NCI-H2081 treated with DMSO at 0.1 percent for 48 hours (cell line): Measurements from ENCODE around the gene AMT.

Experiments
- DNase-seq: peaks from one replicate; lab custom pipeline; 2025; lab: John Stamatoyannopoulos, UW

AMT gene

DNA sequence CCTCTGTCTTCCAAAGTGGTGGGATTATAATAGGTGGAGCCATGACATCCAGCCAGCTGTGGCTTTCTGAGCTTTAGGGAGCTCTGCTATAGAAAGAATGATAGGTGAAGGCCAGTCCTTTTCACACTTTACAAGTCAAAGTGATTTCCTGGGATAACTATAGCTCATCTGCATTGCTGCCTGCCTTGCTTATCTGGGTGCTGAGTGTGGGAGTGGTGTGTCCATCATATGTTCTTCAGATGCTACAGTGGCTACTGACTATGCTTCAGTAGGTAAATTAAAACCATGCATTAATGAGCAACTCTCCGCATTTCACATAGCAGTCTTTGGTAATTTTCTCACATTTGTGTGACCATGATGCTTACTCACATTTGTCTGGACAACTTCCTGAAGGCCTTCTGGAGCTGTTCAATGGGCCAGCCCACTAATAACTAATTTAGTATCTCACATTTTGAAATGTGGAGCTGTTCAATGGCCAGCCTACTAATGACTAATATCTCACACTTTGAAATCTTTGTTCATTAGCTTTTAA is 33.9 kb downstream of the AMT start:
- no peak for DNase-seq

DNA sequence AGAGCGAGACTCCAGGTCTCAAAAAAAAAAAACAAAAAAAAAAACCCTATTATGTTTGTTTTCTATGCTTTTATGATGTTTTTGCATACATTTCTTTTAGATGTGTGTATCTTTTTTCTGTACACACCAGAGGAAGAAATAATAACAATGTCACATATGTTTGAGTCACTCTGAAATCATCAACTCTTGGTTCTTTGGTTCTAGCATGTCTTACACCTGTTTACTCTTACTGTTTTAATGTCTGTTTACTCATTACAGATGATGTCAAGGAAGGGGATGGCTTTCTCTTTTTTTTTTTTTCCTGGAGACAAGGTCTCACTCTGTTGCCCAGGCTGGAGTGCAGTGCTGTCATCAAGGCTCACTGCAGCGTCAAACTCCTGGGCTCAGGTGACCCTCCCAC is 34.6 kb downstream of the AMT start:
- DNase-seq: no peak

DNA sequence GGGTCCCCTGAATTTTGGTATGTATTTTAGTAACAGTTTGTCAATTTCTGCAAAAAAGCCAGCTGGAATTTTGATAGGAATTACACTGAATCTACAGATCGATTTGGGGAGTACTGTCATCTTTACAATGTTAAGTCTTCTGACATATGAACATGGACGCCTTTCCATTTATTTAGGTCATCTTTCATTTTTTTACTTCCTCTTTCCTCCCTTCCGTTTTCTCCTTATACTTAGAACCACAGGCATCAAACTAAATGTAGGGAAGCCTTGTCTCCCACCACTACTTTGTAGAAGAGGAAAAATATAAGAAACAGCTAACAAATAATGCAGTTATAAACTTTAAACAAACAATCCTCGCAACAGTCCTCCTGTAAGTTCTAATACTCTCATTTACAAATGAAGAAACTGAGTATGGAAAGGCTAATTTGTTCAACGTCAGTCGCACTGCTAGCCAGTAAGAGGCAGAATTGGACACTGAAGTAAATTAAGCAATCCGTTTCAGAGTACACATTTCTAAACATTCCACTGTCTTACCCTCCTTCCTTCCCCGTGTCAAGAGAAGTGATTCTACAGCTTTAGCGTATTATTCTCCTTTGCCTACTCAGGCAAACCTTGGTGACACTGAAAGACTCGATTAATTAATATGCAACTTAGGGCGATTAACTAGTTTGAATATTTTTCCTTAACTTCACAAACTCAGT is 36.1 kb downstream of the AMT start:
- DNase-seq: no peak

DNA sequence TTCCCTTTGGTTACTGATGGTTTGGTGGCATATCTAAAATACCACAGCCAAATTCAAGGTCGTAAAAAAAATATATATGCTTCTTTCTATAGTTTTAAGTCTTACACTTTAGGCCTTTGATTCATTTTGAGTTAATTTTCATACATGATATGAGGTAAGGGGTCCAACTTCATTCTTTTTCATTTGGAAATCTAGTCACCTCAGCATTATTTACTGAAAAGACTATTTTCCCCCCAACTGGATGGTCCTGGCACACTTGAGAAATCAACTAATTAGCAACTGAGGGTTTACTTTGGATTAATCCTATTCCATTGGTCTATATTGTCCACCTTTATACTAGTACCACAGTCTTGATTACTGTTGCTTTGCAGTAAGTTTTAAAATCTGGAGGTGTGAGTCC is 36.7 kb downstream of the AMT start:
- no peak for DNase-seq

DNA sequence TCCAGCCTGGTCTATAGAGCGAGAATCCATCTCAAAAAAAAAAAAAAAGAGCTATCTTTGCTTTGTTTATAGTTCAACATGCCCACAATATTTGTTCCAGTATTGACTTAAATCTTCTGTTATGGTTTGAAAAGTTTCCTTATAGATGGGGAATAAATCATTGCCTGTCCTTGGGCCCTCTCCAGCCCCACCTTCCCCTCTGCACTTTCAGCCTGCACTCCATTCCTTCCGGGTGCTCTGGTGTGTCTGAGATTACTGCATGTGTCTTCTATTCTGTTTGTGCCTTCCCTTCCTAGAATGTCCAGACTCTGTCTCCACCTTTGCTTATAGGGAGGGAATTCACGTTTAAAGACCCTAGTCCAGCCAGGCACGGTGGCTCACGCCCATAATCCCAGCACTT is 38.9 kb downstream of the AMT start:
- no peak for DNase-seq

DNA sequence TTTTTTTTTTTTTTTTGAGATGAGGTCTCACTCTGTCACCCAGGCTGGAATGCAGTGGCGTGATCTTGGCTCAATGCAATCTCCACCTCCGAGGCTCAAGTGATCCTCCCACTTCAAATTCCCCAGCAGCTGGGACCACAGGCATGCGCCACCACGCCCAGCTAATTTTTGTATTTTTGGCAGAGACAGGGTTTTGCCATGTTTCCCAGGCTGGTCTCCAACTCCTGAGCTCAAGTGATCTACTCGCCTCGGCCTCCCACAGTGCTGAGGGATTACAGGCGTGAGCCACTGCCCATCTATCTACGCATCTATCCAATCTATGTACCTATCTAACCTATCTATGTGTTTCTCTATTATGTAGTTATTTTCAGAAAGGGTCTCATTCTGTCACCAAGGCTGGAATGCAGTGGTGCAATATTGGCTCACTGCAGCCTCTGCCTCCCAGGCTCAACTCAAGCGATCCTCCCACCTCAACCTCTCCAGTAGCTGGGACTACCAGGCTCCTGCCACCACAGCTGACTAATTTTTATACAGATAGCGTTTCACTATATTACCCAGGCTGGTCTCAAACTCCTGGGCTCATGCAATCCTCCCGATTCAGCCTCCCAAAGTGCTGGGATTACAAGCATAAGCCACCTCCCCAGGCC is 43.9 kb downstream of the AMT start:
- no peak for DNase-seq

DNA sequence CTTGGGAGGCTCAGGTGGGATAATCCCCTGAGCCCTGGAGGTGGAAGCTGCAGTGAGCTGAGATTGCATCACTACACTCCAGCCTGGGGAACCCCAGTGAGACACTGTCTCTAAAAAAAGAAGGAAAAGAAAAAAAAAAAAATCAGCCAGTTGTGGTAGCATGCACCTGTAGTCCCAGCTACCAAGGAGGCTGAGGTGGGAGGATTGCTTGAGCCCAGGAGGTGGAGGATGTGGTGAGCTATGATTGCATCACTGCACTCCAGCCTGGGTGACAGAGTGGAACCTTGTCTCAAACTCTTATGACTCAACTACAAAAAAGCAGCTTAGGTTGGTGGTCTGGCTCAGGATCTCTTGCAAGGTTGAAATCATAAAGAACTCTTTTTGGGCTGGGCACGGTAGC is 44.8 kb downstream of the AMT start:
- DNase-seq: no peak

DNA sequence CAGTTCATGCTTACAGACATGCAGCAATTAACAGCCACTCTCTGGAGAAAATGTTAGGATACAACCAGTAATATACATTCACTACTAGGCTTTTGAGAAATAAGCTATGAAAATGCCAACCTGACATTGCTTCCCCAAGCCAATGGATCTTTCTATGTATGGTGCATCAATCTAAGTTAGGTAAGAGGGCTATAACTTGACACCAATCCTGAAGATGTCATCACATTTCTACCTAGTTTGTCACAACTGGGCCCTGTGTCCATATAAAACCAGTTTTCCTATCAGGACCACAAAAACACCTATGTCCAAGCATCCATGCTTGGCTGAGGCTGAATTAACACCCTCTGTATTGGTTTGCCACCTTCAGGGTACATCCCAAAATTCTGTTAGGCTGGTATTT is 50.3 kb downstream of the AMT start:
- DNase-seq: no peak

DNA sequence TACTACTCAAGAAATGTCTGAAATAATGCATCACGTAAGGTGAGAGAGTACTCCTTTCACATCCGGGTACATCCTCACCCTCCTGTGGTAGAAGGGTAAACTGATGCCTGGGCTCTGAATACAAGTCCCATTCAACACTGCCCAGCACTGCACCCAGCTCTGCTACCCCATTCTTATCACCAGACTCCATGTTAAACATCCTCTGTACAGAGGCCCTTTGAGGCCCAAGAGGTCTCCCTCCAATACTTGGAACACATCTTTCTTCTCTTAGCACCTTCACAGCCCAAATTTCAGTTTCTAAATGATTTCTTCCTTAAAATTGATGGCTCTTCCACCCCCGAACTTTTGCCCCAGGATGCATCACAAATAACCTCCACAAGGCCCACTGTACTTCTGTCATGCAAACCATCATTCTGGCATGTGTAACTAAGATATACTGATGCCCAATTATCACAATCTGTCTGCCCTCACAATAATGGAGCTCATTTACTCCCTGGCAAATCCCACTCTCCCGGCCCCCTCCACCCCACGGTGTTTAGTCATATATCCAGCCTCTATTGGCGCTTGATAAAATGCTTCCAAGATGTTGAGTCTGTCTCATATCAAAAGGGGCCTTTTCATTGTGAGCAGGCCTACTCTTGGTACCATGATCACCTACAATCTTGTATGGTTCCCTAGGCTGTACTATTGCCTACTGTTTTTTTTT is 51.5 kb downstream of the AMT start:
- DNase-seq: no peak
